Activated naive CD4-positive, alpha-beta T cell treated with anti-CD3 and anti-CD28 coated beads, Interleukin-2, amount 50 U/mL, for 24 hours (primary cell): ENCODE data around the gene CYP46A1.
A peak's percentile ranks its signal among the peaks of the same experiment; 100 is the strongest.

ENCODE experiments used
- H3K27ac Mint-ChIP-seq: one replicate; pipeline ENCODE4 v1.8.0; 2021; ENCODE audit warnings: mild to moderate bottlenecking, mixed read lengths
- H3K27me3 Mint-ChIP-seq: one replicate; pipeline ENCODE4 v1.8.0; 2021; ENCODE audit warnings: mixed read lengths
- H3K36me3 Mint-ChIP-seq: one replicate; pipeline ENCODE4 v1.8.0; 2021; ENCODE audit warnings: mixed read lengths
- H3K4me1 Mint-ChIP-seq: one replicate; pipeline ENCODE4 v1.8.0; 2021; ENCODE audit warnings: mixed read lengths
- H3K4me3 Mint-ChIP-seq: one replicate; pipeline ENCODE4 v1.8.0; 2021; ENCODE audit warnings: mild to moderate bottlenecking, mixed read lengths
- H3K9me3 Mint-ChIP-seq: one replicate; pipeline ENCODE4 v1.8.0; 2021; ENCODE audit warnings: mixed read lengths

CYP46A1 gene

DNA sequence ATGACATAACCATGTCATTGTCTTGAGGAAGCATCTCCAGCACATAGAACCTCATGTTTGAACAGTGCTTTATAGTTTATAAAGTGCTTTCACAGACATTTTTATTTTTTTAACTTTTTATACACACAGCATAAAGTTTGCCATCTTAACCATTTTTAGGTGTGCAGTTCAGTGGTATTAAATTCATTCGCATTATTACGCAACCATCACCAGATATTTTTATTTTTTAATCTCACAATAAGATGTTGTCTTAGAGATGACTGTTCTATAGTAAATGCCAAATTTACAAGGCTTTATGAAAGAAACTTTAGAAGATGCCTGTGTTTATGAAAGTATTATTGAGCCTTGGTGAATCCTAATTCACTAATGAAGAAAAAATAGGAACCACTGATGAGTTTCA, 19.9 kb downstream of the CYP46A1 start:
- H3K9me3 Mint-ChIP-seq: peaks cover 22% of the 10 kb centered on the region
- H3K4me3 Mint-ChIP-seq: no peak overlapping the region
- H3K27me3 Mint-ChIP-seq: peaks cover 12% of the 10 kb centered on the region
- peaks cover 7% of the 10 kb centered on the region for H3K36me3 Mint-ChIP-seq
- peaks cover 3% of the 10 kb centered on the region for H3K4me1 Mint-ChIP-seq
- H3K27ac Mint-ChIP-seq: no peak overlapping the region

DNA sequence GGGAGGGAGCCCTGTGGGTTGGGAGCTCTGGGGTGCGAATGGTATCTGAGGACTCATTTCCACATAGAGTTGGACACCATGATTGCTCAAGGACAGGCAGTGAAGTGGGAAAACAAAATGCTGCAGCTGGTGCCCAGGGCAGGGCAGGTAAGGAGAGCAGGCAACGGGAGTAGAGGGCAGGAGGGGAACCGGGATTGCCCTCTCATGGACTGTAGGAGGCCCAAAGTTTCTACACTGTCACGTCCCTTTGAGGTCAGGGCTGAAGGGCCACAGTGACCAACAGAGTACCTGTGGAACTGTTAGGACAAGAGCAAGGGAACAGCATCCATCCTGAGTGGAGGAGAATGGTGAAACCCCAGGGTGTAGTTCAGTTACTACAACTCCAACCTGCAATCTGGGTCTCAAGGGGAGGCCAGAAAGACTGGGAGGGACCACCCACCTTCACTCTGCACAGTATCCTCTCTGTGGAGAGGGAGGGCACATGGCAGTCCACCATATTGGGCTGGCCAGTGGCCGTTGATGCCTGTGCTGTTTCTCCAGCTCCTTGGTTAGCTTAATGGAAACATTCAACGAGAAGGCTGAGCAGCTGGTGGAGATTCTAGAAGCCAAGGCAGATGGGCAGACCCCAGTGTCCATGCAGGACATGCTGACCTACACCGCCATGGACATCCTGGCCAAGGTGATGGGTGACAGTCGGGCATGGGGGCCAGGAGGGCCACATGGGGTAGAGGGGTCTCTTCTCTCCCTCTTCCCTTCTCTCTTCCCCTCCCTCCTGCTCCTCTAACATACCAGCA, 22.2 kb downstream of the CYP46A1 start:
- peak overlapping the region; percentile 59 for H3K27ac Mint-ChIP-seq
- H3K27me3 Mint-ChIP-seq: peaks cover 12% of the 10 kb centered on the region
- peaks cover 22% of the 10 kb centered on the region for H3K9me3 Mint-ChIP-seq
- H3K4me1 Mint-ChIP-seq: no peaks in the 10 kb centered on the region
- no peak overlapping the region for H3K4me3 Mint-ChIP-seq
- peaks cover 7% of the 10 kb centered on the region for H3K36me3 Mint-ChIP-seq

DNA sequence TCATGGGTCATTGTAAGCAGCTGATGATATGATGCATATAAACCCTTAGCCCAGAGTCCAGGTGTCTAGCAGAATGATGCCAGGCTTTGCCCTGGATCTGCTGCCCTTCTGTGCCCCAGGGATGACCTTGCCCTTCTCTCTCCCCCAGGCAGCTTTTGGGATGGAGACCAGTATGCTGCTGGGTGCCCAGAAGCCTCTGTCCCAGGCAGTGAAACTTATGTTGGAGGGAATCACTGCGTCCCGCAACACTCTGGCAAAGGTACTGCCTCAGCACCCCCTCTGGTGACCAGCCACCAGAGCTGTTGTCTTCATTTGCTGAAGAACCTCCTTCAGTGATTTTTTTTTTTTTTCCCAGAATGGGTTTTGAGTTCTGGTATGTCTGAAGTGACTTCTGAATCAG, 23.3 kb downstream of the CYP46A1 start:
- H3K27me3 Mint-ChIP-seq: peaks cover 12% of the 10 kb centered on the region
- H3K4me1 Mint-ChIP-seq: no peaks in the 10 kb centered on the region
- peaks cover 7% of the 10 kb centered on the region for H3K36me3 Mint-ChIP-seq
- H3K4me3 Mint-ChIP-seq: no peak overlapping the region
- no peak overlapping the region for H3K27ac Mint-ChIP-seq
- peaks cover 20% of the 10 kb centered on the region for H3K9me3 Mint-ChIP-seq

DNA sequence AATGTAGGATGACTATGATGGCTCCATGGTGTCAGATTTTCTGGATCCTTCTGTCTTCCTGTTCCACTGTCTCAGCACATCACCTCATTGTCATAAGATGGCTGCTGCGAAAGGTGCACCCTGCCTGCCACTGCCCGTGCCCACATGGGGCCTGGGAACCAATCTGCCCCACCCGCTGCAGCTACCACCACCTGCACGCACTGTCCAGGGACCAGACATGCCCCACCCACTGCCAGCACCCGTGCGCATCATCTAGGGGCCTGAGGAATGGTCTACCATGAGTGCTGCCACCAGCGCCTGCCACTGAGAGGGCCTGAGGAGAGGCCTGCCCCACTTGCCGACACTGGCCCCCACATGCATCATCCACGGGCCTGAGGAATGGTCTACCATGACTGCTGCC, 23.8 kb downstream of the CYP46A1 start:
- H3K4me3 Mint-ChIP-seq: no peak overlapping the region
- no peaks in the 10 kb centered on the region for H3K4me1 Mint-ChIP-seq
- H3K27ac Mint-ChIP-seq: no peak overlapping the region
- peaks cover 7% of the 10 kb centered on the region for H3K36me3 Mint-ChIP-seq
- H3K9me3 Mint-ChIP-seq: peaks cover 21% of the 10 kb centered on the region
- H3K27me3 Mint-ChIP-seq: peaks cover 13% of the 10 kb centered on the region

DNA sequence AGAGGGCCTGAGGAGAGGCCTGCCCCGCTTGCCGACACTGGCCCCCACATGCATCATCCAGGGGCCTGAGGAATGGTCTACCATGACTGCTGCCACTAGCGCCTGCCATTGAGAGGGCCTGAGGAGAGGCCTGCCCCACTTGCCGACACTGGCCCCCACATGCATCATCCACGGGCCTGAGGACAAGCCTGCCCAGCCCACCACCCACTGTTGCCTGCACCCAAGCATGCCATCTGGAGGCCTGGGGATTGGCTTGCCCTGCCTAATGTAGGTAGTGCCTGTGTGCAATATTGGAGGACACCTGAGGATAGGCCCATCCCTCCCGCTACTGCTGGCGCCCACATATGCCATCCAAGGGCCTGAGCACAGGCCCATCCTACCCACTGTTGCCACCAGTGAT, 24.4 kb downstream of the CYP46A1 start:
- H3K27ac Mint-ChIP-seq: no peak overlapping the region
- H3K9me3 Mint-ChIP-seq: peaks cover 15% of the 10 kb centered on the region
- H3K4me1 Mint-ChIP-seq: no peaks in the 10 kb centered on the region
- H3K36me3 Mint-ChIP-seq: peaks cover 3% of the 10 kb centered on the region
- peaks cover 9% of the 10 kb centered on the region for H3K27me3 Mint-ChIP-seq
- no peak overlapping the region for H3K4me3 Mint-ChIP-seq

DNA sequence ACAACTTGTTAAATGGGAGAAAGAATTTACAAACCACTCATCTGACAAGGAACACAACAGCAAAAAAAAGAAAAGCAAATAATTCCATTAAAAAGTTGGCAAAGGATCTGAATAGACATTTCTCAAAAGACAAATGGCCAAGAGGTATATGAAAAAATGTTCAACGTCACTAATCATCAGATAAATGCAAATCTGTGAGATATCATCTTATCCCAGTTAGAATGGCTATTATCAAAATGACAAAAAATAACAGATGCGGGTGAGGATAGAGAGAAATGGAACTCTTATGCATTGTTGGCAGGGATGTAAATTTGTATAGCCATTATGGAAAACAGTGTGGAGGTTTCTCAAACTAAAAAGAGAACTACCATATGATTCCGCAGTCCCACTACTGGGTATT, 29.9 kb downstream of the CYP46A1 start:
- Mint-ChIP-seq H3K4me3 (no peak overlapping the region), H3K36me3 (no peaks in the 10 kb centered on the region)

DNA sequence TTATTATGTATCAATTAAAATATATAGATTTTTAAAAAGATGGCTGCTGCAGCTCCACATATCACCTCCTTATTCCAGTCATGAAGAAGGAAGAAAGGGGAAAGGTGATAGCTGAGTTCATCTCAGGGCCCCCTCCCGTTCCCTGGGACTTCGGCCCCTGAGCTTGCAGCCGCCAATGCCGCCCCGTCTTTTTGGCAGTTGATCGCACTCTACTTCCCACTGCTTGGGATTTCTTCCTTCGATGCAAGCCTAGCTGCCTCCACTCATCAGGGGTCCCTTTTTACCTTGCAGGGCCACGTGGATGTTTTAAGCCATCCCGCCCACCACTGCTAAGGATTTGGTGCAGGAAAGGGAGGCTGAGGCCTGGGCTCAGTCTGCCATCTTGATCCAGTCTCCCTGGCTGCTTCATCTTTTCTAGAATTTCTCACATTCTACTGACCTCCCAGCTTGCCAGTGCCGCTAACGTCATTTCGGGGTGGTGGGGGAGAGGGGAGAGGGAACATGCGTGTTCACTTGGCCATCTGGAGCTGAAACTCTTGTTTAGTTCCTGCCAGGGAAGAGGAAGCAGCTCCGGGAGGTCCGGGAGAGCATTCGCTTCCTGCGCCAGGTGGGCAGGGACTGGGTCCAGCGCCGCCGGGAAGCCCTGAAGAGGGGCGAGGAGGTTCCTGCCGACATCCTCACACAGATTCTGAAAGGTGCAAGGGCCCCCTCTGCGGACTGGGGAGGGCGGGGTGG, 31.3 kb downstream of the CYP46A1 start:
- Mint-ChIP-seq H3K27me3 (peaks cover 5% of the 10 kb centered on the region), H3K9me3 (peaks cover 5% of the 10 kb centered on the region), H3K36me3 (no peaks in the 10 kb centered on the region), H3K4me3 (no peak overlapping the region), H3K4me1 (no peaks in the 10 kb centered on the region), H3K27ac (no peak overlapping the region)

More for the DNA sequence above, 29.9 kb downstream of the CYP46A1 start:
- Mint-ChIP-seq H3K27me3 (peaks cover 5% of the 10 kb centered on the region), H3K27ac (no peak overlapping the region), H3K4me1 (no peaks in the 10 kb centered on the region), H3K9me3 (peaks cover 5% of the 10 kb centered on the region)

DNA sequence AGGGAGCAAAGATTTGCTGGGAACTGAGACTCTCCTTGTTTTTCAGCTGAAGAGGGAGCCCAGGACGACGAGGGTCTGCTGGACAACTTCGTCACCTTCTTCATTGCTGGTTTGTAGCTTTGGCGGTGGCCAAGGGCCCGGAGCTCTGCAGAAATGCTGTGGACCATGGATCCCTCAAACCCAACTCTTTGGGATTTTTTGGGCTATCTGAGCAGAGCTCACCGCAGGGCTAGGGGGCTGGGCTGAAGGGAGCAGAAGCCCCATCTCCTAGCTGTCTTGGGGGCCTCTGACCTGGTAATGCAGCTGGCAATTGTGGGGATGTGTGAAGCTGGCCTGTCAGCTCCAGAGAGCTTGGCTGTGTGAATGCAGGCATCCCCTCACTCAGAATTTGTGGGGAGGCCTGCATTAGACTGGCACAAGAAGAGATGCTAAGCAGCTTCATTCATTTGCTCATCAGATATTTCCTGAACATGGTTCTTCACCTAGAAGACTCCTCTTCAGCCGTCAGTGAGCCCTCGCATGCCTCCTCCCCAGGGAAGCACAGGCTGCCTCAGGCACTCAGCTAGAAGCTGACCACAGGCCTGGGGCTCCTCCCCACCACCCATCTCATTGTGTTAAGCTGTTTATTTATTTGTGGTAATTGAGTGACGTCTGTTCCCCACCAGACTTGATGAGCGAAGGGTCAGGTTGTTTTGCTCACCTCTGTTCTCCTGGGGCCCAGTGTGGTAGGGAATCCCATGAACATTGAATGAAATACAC, 32.2 kb downstream of the CYP46A1 start:
- Mint-ChIP-seq H3K36me3 (no peaks in the 10 kb centered on the region), H3K27ac (no peak overlapping the region), H3K4me1 (no peaks in the 10 kb centered on the region), H3K27me3 (peaks cover 5% of the 10 kb centered on the region), H3K4me3 (no peak overlapping the region), H3K9me3 (peaks cover 5% of the 10 kb centered on the region)

DNA sequence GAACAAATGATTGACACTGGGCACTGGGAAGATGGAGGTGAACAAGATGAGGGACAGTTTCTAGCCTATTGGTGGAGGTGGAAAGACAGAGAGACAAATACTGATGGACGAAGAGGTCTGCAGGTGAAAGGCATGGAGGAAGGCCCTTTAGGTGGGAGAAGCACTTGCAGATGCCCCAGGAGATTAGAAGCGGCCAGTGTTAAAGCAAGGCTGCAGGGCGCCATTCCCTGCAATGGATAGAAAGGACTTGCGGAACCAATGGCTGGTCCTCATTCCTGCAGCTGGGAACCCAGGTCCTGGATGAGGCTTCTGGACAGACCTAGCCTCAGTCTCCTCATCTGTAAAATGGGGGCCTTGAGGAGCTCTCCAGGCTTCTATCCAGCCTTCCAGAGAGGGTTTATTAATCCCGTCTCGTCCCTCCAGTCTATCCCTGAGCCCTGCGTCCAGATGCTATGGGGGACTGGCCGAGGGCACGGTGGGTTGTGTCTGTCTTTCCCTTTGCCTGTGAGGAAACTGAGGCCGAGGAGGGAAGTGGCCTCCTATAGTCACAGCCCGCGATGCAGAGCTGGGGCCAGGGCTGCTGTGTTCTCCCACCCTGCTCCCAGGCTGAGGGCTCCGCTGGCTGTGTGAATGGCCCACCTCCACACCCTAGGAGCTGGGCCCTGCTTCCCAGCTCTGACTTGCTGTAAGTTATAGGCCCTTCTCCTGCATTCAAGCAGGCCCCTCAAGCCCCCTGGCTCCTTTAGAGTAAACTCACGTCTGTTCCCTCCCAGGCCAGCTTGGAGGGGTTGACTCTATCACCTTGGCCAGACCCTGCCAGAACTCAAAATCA, 33.0 kb downstream of the CYP46A1 start:
- Mint-ChIP-seq H3K27me3 (peaks cover 5% of the 10 kb centered on the region), H3K4me3 (no peak overlapping the region), H3K27ac (no peak overlapping the region), H3K4me1 (no peaks in the 10 kb centered on the region), H3K36me3 (no peaks in the 10 kb centered on the region), H3K9me3 (peaks cover 5% of the 10 kb centered on the region)

DNA sequence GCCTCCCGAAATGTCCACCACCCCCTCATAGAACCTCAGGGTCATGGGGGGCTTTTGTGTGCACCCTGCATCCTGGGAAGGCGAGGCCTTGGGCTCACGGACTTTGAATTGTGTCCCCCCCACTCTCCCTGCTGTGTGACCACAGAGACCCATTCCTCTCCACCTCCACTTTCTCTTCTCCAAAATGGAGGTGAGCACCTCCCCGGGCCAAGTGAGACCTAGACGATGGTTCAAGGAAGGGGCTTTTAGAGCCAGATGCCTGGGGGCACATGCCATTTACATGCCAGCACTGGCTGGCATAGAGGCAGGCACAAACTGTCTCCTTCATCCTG, 33.5 kb downstream of the CYP46A1 start:
- Mint-ChIP-seq H3K4me1 (no peaks in the 10 kb centered on the region), H3K27ac (no peak overlapping the region), H3K36me3 (no peaks in the 10 kb centered on the region), H3K27me3 (peaks cover 5% of the 10 kb centered on the region), H3K9me3 (no peaks in the 10 kb centered on the region), H3K4me3 (no peak overlapping the region)

DNA sequence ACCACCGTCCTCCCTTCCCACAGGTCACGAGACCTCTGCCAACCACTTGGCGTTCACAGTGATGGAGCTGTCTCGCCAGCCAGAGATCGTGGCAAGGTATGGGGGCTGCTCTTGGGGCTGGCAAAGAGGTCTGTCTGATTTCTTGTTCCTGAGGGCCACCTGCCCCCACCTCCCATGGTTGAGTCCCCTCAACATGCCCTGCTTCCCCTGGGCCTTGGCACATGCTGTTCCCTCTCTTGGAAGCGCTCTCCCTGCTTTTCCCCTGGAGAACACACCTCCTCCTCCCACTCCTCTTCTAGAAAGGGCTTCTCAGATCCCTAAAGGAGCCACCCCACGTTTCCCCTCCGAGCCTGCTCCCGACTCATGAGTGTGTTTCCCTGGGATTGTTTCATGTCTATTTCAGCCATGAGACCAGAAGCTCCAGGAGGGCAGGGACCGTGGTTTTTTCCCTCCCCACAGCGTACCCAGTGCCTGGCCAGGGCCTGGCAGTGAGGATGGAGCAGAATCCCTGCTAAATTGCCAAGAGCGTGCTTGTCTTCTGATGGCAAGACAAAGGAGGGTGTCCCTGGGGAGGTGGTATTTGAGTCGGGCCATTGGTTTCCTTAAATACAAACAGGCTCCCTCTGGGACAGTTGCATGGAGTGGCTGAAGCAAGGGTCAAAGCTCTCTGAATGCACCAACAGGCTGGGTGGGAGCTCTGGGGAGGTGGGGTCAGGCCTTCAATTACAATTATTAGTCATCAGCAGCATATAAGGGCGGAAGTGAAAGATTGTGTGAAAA, 34.1 kb downstream of the CYP46A1 start:
- peaks cover 4% of the 10 kb centered on the region for H3K27me3 Mint-ChIP-seq

DNA sequence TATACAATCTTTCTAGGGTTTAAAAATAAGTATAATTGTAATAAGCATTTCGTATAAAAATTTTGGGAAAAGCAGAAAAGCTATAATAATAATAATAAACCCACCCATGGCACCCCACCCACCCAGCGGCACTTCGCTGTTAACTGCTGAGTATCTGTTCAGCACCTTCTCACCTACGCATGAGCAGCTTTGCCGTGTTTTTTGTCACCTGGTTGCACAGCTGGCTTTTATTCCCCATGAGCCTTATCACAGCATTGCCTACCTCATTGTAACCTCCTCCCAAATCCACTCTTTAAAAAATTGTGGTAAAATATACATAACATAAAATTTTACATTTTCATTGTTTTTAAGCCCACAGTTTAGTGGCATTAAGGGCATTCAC, 34.7 kb downstream of the CYP46A1 start:
- Mint-ChIP-seq H3K9me3 (no peaks in the 10 kb centered on the region), H3K27me3 (peaks cover 6% of the 10 kb centered on the region), H3K4me1 (no peaks in the 10 kb centered on the region), H3K36me3 (no peaks in the 10 kb centered on the region), H3K4me3 (no peak overlapping the region), H3K27ac (no peak overlapping the region)

More for the DNA sequence above, 34.1 kb downstream of the CYP46A1 start:
- no peaks in the 10 kb centered on the region for H3K36me3 Mint-ChIP-seq
- no peaks in the 10 kb centered on the region for H3K9me3 Mint-ChIP-seq
- H3K4me3 Mint-ChIP-seq: no peak overlapping the region
- no peak overlapping the region for H3K27ac Mint-ChIP-seq
- H3K4me1 Mint-ChIP-seq: no peaks in the 10 kb centered on the region

DNA sequence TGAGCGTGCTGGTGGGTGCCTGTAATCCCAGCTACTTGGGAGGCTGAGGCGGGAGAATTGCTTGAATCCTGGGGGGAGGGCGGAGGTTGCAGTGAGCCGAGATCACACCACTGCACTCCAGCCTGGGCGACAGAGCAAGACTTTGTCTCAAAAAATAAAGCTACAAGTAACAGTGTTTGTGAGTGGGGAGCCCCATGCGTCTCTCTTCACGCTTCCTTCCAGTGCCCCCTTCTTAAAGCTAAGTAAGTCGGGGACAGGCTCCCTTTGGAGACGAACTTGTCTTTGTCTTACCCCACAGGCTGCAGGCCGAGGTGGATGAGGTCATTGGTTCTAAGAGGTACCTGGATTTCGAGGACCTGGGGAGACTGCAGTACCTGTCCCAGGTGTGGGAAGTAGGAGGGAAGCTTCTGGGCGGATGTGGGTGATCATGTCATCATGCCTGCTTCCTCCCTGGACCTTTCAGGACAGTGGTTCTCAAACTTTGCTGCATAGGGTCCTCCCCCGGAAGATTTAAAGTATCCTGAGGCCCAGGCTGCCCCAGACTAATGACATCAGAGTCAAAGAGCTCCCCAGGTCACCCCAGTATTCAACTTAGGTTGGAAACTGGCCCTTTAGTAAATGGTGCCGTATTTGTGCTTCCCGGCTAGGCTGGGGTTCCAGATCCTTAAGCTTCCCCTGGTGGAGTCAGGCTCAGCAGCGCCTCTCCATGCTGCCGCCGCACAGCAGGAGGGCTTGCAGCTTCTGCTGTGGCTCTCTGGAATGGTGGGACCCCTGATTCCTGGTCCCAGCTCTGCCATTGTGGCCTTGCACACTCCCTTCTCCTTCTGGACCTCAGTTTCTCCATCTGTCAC, 37.1 kb downstream of the CYP46A1 start:
- Mint-ChIP-seq H3K27ac (no peak overlapping the region), H3K9me3 (no peaks in the 10 kb centered on the region), H3K4me1 (no peaks in the 10 kb centered on the region), H3K27me3 (peaks cover 6% of the 10 kb centered on the region), H3K4me3 (no peak overlapping the region), H3K36me3 (no peaks in the 10 kb centered on the region)
